Measurements from ENCODE around the gene UXT. TPM values are rescaled to one million over a fixed set of nuclear protein-coding genes. Genes with fewer than 3 reads are reported as not detected.

The UXT gene
- total RNA-seq, 1 donor from 2014 or later = 193 TPM

- intact Hi-C loops (cut with micrococcal nuclease) = loop anchor here (1.0 to 10.0 kb wide), 9 partner anchors 9 to 1153 kb away; partner anchors contain the start of genes ARAF, CDK16, HDAC6 and RP2
Measured at GRCh38 chrX:47649781-47650163, 9.2 kb downstream of the UXT start.

GRCh38 chrX:47649271-47649670 lies 9.7 kb downstream of the UXT start:
- intact Hi-C loops (cut with micrococcal nuclease) = loop anchor here (5.0 kb wide), 1 partner anchor 67 kb away; the partner anchor contains the start of gene TIMP1

DNA sequence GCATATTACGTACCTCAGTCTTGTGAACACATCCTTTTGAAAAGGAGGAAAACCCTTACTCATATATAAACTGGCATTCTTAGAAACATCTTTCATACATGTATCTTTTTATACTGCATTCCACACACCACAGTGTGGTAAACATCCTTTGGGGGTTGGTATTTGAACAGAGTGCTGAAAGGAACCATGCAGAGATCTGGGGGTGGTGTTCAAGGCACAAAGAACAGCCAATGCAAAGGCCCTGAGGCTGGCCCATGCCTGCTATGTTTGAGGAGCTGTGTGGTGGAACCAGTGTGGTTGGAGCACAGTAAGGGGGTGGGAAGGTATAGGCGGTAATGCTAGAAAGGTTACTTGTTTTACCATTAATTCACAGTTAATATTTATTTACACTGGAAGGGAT lies 10.6 kb downstream of the UXT start:
- intact Hi-C loops (cut with micrococcal nuclease) = loop anchor here (5.0 kb wide), 1 partner anchor 66 kb away; the partner anchor contains the start of gene TIMP1

DNA sequence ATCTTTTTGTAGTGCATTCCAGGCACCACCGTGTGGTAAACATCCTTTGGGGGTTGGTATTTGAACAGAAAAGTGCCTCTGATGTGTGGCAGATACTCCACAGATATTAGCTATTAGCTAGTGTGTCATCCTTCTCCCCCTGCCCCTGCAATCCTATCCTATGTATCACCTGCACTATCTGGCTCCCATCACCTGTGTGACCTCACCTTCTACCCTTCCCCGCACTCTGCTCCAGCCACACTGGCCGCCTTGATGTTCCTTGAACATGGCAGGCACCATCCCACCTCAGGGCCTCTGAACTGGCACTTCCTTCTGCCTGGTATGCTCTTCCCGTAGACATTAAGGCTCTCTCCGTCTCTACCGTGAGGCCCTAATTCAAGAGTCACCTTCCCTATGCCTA lies 12.3 kb downstream of the UXT start:
- intact Hi-C loops (cut with micrococcal nuclease) = loop anchor here (5.0 kb wide), 1 partner anchor 64 kb away; the partner anchor contains the start of gene TIMP1

DNA sequence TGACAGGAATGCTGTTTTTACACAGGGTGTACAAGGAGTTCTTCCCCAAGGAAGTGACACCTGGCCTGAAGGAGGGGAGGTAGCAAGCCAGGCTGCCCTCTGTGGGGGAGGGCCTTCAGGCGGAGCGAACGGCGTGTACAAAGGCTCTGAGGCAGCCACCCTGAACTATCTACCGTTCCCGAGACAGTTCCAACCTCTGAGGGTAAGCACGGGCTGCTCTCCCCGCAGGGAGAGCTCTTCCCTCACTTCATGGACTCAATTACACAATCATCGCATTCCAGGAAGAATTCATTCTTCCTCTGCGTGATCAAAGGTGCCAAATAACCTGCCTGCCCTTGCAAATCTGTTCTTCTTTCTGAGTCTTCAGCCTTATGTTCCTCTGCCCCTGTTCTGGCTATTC lies 13.4 kb downstream of the UXT start:
- intact Hi-C loops (cut with micrococcal nuclease) = loop anchor here (5.0 kb wide), 1 partner anchor 63 kb away; the partner anchor contains the start of gene TIMP1

DNA sequence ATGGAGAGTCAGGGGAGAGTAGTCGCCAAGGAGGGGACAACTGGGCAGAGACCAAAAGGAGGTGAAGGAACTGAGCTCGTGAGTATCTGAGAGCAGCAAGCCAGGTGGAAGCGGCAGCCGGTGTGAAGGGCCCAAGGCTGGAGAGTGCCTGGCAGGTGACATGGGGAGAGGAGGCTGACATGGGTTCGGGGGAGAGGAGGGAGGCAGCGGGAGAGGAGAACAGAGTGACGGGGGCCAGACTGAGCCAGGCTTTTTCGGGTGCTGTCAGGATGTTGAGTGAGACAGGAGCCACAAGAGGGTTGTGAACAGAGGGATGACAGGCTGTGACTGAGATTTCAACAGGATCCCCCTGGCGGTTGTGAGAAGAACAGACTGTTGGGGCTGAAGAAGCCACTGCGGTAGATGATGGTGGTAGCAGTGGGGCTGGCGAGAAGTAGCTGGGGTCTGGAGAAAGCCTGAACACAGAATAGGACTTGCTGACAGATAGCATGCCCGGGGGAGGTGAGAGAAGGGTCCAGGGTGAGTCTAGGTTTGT lies 14.4 kb downstream of the UXT start:
- intact Hi-C loops (cut with micrococcal nuclease) = loop anchor here (5.0 kb wide), 1 partner anchor 62 kb away; the partner anchor contains the start of gene TIMP1

GRCh38 chrX:47643926-47644325 lies 15.1 kb downstream of the UXT start:
- intact Hi-C loops (cut with micrococcal nuclease) = no loop called here

GRCh38 chrX:47638816-47639215 lies 20.2 kb downstream of the UXT start:
- intact Hi-C loops (cut with micrococcal nuclease) = no loop called here

GRCh38 chrX:47637546-47638195 lies 21.3 kb downstream of the UXT start:
- intact Hi-C loops (cut with micrococcal nuclease) = no loop called here

DNA sequence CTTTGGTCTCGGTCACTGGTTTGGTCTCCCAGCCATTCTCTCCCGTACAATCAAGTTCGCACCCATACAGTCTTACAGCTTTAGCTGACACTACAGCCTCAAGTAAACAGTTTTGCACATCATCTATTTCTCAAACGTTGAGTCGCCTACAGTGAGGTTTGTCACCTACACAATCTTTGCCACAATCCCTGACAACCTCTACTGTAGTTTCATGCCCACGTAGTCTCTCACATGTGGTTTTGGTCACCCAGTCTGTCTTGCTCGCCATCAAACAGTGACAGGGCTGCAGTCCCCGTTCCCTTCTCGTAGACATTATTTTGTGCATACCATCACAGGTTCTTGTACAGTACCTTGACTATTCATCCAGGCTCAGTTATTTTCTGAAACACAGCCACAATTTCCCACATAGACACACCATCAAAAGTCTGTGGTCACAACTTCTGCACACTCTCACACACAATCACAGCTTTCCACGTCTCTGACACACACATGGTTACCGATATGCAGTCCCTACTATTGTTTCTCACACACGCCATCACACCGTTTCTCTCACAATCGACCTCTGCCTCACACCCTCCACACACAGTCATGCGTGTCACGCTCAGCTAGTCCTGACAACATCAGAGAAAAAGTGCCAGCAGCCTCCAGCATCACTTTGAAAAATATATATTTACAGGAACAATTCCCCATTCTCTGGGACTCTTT lies 24.0 kb downstream of the UXT start:
- intact Hi-C loops (cut with micrococcal nuclease) = no loop called here

DNA sequence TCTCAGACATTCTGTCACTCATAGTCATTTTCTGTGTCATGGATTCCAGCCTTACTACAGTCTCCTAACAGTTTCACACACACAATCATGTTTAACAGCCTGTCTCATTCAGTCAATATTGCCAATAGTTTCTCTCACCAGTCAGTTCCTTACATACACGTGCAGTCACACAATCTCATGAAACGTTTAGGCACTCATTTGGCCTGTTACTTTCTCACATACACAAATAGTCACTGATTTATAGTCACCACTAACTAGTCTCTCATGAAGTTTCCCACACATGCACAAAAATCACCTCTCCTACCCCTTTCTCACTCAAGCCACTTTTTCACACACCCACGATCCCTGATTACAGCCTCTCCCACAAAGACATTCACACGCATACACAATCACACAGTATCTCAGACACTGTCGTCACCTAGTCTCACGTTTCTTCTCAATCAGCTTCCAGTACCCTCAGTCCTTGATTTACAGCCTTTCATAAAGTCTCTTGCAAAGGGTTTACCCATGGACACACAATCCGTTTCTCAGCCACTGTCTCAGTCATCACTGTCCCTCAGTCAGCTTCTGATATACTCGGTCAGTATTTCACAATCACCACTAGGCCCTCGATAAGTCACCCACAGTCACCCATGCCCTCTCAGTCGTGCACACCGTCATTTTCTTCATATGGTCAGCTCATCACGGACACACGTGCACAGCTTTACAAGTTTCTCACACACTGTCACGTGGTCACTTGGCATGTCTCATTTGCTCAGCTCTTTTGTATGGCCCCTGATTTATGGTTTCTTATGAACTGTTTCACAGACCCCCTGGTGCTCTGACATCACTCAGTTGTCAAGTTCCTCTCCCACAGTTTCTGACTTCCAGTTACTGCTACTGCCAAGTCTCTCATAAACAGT lies 25.0 kb downstream of the UXT start:
- intact Hi-C loops (cut with micrococcal nuclease) = no loop called here

GRCh38 chrX:47632666-47633065 lies 26.3 kb downstream of the UXT start:
- intact Hi-C loops (cut with micrococcal nuclease) = no loop called here

DNA sequence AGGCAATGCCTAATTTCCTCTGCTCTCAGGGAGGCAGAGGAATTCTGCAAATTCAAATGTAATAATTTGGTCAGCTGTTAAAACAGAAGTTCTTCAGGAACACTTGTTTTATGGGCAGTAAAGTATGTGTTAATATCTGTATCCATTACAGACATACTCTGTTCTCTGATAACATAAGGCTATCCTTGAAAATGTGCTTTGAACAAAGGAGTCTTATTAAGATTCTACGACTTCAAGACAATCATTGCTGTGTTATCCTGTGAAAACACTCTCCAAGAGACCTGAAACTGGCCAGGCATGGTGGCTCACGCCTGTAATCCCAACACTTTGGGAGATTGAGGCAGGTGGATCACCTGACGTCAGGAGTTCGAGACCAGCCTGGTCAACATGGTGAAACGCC lies 27.3 kb downstream of the UXT start:
- intact Hi-C loops (cut with micrococcal nuclease) = no loop called here

DNA sequence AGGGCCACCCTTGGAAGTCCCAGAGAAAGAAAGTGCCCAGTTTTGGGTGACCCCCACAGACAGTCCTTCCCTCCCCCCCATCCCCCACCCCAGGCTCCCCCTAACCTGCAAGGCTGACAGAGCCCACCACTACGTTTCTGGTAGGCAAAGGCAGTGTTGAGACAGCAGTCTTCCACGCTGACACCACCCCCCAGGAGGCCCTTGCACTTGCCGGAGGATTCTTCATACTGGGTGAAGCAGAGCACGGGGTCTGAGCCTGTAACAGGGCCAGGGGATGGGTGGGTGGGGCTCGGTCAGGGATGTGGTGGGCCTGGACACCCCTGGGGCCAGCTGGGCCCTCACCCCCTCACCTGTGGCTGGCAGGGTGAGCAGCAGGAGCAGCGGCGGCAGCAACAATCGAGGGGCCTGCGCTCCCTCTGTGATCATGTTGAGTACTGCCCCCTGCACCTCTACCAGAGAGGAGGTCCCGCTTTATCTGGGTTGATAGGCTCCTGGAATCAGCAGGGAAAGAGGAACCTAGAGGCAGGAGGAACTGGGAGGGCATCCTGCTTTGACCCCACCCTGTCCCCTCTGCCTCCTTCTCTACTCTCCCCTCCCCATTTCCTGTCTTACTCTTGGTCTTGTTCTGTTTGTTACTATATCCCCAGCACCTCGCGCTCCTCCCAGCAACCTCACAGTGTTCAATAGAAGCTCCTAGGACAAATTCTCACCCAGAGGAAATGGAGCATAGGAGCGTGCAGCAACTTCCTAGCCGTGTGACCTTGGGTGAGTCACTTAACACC lies 29.4 kb downstream of the UXT start, which contains the start of gene CFP:
Gene CFP, minus strand, starts transcription at position 512 of the 782 bp plus-strand sequence. Its CDS starts 86 bp downstream, at position 426.
- intact Hi-C loops (cut with micrococcal nuclease) = no loop called here

- intact Hi-C loops (cut with micrococcal nuclease) = no loop called here
Measured at GRCh38 chrX:47628982-47629381, 30.0 kb downstream of the UXT start.

DNA sequence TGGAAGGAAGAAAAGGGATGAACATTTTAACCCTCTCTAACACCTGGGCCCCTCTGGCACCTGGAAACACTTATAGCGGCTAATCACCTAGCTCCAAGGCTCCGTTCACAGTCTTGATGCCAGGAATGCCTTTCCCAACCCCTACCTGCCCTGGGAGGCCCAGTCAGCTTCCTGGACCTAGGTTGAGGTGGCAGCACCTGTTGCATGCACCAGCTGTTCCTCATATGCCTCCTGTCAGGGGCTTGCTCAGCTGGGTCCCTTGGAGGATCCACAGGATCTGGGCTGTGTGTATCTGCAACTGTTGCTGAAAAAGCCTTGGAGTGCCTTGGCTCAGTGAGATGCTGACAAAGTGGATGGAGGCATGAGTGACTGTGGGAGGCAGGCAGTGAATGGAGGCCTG lies 33.6 kb downstream of the UXT start:
- intact Hi-C loops (cut with micrococcal nuclease) = no loop called here

- intact Hi-C loops (cut with micrococcal nuclease) = loop anchor here (5.0 kb wide), 1 partner anchor 41 kb away; the partner anchor contains the start of gene TIMP1
Measured at GRCh38 chrX:47623540-47624027, 35.4 kb downstream of the UXT start.

- intact Hi-C loops (cut with micrococcal nuclease) = loop anchor here (5.0 kb wide), 1 partner anchor 40 kb away; the partner anchor contains the start of gene TIMP1
Measured at GRCh38 chrX:47621851-47622250, 37.1 kb downstream of the UXT start.

DNA sequence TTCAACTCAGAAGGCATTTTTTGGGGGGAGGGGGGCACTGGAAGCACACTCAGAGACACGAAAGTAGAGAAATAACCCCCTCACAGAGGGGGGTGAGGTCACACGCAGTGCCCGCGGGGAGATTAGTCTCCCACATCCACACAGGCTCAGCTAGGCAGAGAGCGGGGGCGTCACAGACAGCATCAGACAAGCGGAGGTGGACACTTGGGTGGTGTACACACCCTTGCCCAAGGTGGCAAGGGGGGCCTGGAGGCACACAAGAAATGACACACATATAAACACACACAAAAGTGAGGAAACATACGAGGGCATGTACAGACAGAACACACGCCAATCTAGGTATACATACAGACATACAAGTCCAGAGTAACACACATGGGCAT lies 38.7 kb downstream of the UXT start:
- intact Hi-C loops (cut with micrococcal nuclease) = loop anchor here (5.0 kb wide), 1 partner anchor 38 kb away; the partner anchor contains the start of gene TIMP1
